Transverse colon (tissue), 4 donors: Measurements from ENCODE around the gene MPIG6B. TPM values are rescaled to one million over a fixed set of nuclear protein-coding genes. Genes with fewer than 3 reads are reported as not detected.

ENCODE experiments used
- DNase-seq: peaks from one replicate; pipeline ENCODE4 v3.0.0-alpha.2; 2019
- H3K27ac ChIP-seq, 4 donors: fragments of 200-600 bp; sonication (generic); 2 replicates each; pipeline ENCODE4 v1.5.1; 2016 to 2018; ENCODE audit warnings: inconsistent platforms in 4 of 4
- H3K27me3 ChIP-seq: fragments of 200-600 bp; sonication (generic); 2 replicates; pipeline ENCODE4 v1.5.1; 2017; ENCODE audit warnings: inconsistent platforms
- H3K36me3 ChIP-seq, 4 donors: fragments of 200-600 bp; sonication (generic); 2 replicates each; pipeline ENCODE4 v1.5.1; 2017 to 2019; ENCODE audit warnings: inconsistent platforms in 4 of 4
- H3K4me1 ChIP-seq, 4 donors: fragments of 200-600 bp; sonication (generic); 2 replicates each; pipeline ENCODE4 v1.5.1; 2017 to 2020; ENCODE audit warnings: inconsistent platforms in 4 of 4
- H3K4me3 ChIP-seq, 4 donors: fragments of 200-600 bp; sonication (generic); 1 replicate in 1 of 4; 2 replicates in 3 of 4; pipeline versions ENCODE4 v1.5.1 to v1.6.1; 2017 to 2019; ENCODE audit warnings: inconsistent platforms in 4 of 4
- H3K9me3 ChIP-seq, 2 donors: fragments of 200-600 bp; sonication (generic); 2 replicates each; pipeline ENCODE4 v1.5.1; 2017 to 2019; ENCODE audit warnings: inconsistent platforms in 2 of 2
- CTCF ChIP-seq, 5 experiments: fragments of 200-600 bp in 3 of 5; fragments of 450-650 bp in 2 of 5; sonication (generic) in 3 of 5; IDR thresholded peaks; 1 replicate in 2 of 5; 2 replicates in 3 of 5; pipeline ENCODE4 v1.5.1; 2016 to 2017; ENCODE audit warnings: antibody characterized with exemption in 5 of 5, inconsistent platforms in 3 of 5, mild to moderate bottlenecking in 2 of 5, moderate library complexity in 1 of 5
- EP300 ChIP-seq: sonication (generic); formaldehyde crosslinking; IDR thresholded peaks from one replicate; pipeline ENCODE4 v1.6.1; 2017; ENCODE audit warnings: antibody characterized with exemption, low read depth
- POLR2A ChIP-seq: fragments of 450-650 bp; IDR thresholded peaks from one replicate; pipeline ENCODE4 v1.6.1; 2016; ENCODE audit warnings: antibody characterized with exemption, mild to moderate bottlenecking, moderate library complexity
- POLR2AphosphoS5 ChIP-seq, 3 donors: sonication (generic); formaldehyde crosslinking; IDR thresholded peaks; one replicate each; pipeline ENCODE4 v1.6.1; 2016; ENCODE audit warnings: antibody characterized with exemption in 3 of 3
- WGBS, 2 donors: methylation state at CpG; one replicate each; pipeline ENCODE4 v1.1.5; 2018; ENCODE audit warnings: low coverage in 1 of 2; 5-methylcytosine and 5-hydroxymethylcytosine counted together
- in situ Hi-C, 4 donors: fragments of 200-750 bp; cut with MboI; loops; one replicate each; pipeline versions ENCODE4 v1.15.0 to v1.15.1; 2017; ENCODE audit warnings: low sequenced_read_pairs in 3 of 4, low pct_ligation_motif_present in 1 of 4, low pct_unique_long_range_greater_than_20kb in 1 of 4
- intact Hi-C: fragments of 100-400 bp; cut with DNase I; formaldehyde crosslinking; loops from one replicate; pipeline ENCODE4 v1.15.1; 2023; ENCODE audit warnings: low total_unique reads
- total RNA-seq, 4 donors: library from RNA; depleted of rRNA; stranded (reverse); fragments of >200 nt; gene quantifications; one replicate each; pipeline ENCODE4 v1.1.0, GENCODE V29; 2016

Gene MPIG6B
- total RNA-seq, 4 donors from 2014 or later = 0.16 TPM; not detected in 3

- DNase-seq = no peak
- peaks cover 14 to 36% (median 25%) of the 10 kb centered on the region in 4 donors for H3K4me1 ChIP-seq
- no peaks in the 10 kb centered on the region for H3K36me3 ChIP-seq
- intact Hi-C loops = no loop called here
- H3K9me3 ChIP-seq = no peaks in the 10 kb centered on the region
- H3K27ac ChIP-seq = no peak overlapping the region
- WGBS, 2 donors = 89% methylated on average over 24 of the region's 25 CpGs; no CpG with 5 or more reads in 1 of the 2 donors
- H3K4me3 ChIP-seq = no peak overlapping the region
- in situ Hi-C loops = no loop called here
- TF ChIP-seq POLR2A (no peak), POLR2AphosphoS5 (IDR thresholded peaks at IDR 0.05) (peak in 1 of 3 donors; percentile 18), CTCF (IDR thresholded peaks at IDR 0.05) (no peak), EP300 (no peak)
- no peaks in the 10 kb centered on the region for H3K27me3 ChIP-seq
Observed at GRCh38 chr6:31723980-31724691, 963 bp downstream of the MPIG6B start.

GRCh38 chr6:31725502-31726350, 2.6 kb downstream of the MPIG6B start:
- Histone ChIP-seq H3K27ac (peak overlapping the region in 3 of 4 donors; percentile 94 to 99 (median 94)), H3K36me3 (no peaks in the 10 kb centered on the region), H3K9me3 (no peaks in the 10 kb centered on the region), H3K27me3 (no peaks in the 10 kb centered on the region), H3K4me3 (no peak overlapping the region), H3K4me1 (peaks cover 14 to 43% (median 30%) of the 10 kb centered on the region in 4 donors)
- no peak for DNase-seq
- in situ Hi-C loops (no loop called here), intact Hi-C loops (loop anchor here (5.0 kb wide), 1 partner anchor 107 kb away; no protein-coding TSS in a partner anchor)
- 68 to 88% methylated on average over 4 to 12 of the region's 12 CpGs for WGBS, 2 donors
- TF ChIP-seq CTCF (IDR thresholded peaks at IDR 0.05) (no peak), POLR2A (no peak), POLR2AphosphoS5 (IDR thresholded peaks at IDR 0.05) (no peak), EP300 (no peak)

- H3K27me3 ChIP-seq = no peaks in the 10 kb centered on the region
- in situ Hi-C loops (no loop called here), intact Hi-C loops (loop anchor here (5.0 kb wide), 1 partner anchor 105 kb away; no protein-coding TSS in a partner anchor)
- WGBS, 2 donors = 61% methylated on average over 7 of the region's 7 CpGs; no CpG with 5 or more reads in 1 of the 2 donors
- no peaks in the 10 kb centered on the region for H3K9me3 ChIP-seq
- H3K36me3 ChIP-seq = peaks cover 0 to 14% (median 5%) of the 10 kb centered on the region in 4 donors
- no peak for TF ChIP-seq POLR2AphosphoS5 (IDR thresholded peaks at IDR 0.05)
- TF ChIP-seq POLR2A = peak; percentile 11
- peak; percentile 51 for DNase-seq
- peak overlapping the region; percentile 94 to 99 (median 96) for H3K27ac ChIP-seq
- H3K4me1 ChIP-seq = peaks cover 14 to 49% (median 30%) of the 10 kb centered on the region in 4 donors
- H3K4me3 ChIP-seq = no peak overlapping the region
Observed at GRCh38 chr6:31727034-31727716, 4.0 kb downstream of the MPIG6B start.

GRCh38 chr6:31727717-31728671, 4.8 kb downstream of the MPIG6B start:
- no peak for DNase-seq
- Histone ChIP-seq H3K36me3 (peaks cover 0 to 22% (median 9%) of the 10 kb centered on the region in 4 donors), H3K27ac (peak overlapping the region; percentile 94 to 99 (median 96)), H3K4me3 (peak overlapping the region in 3 of 4 donors; percentile 58 to 74 (median 72)), H3K4me1 (peaks cover 14 to 53% (median 31%) of the 10 kb centered on the region in 4 donors), H3K27me3 (no peaks in the 10 kb centered on the region), H3K9me3 (no peaks in the 10 kb centered on the region)
- TF ChIP-seq POLR2A = no peak
- no peak for TF ChIP-seq EP300
- no peak for TF ChIP-seq POLR2AphosphoS5 (IDR thresholded peaks at IDR 0.05)
- TF ChIP-seq CTCF (IDR thresholded peaks at IDR 0.05) = no peak
- intact Hi-C loops = loop anchor here (5.0 kb wide), 1 partner anchor 104 kb away; no protein-coding TSS in a partner anchor
- in situ Hi-C loops = no loop called here
- 80 to 87% methylated on average over 5 to 41 of the region's 41 CpGs for WGBS, 2 donors
